Neural crest cell (in vitro differentiated cells): ENCODE measurements around the gene CEP170. TPM values are rescaled to one million over a fixed set of nuclear protein-coding genes. Genes with fewer than 3 reads are reported as not detected.

Experiments used
- DNase-seq: peaks from one replicate; pipeline ENCODE4 v3.0.0; 2021; ENCODE audit warnings: low read depth, mixed read lengths, low spot score
- H3K27ac Mint-ChIP-seq: one replicate; pipeline ENCODE4 v1.8.0; 2021; ENCODE audit warnings: mild to moderate bottlenecking, mixed read lengths; ENCODE audit not compliant: unreplicated experiment
- H3K27me3 Mint-ChIP-seq: 2 replicates; pipeline ENCODE4 v1.8.0; 2021; ENCODE audit warnings: low read depth, mild to moderate bottlenecking, mixed read lengths
- H3K36me3 Mint-ChIP-seq: 2 replicates; pipeline ENCODE4 v1.8.0; 2021; ENCODE audit warnings: low read depth, mild to moderate bottlenecking, mixed read lengths
- H3K4me1 Mint-ChIP-seq: 2 replicates; pipeline ENCODE4 v1.8.0; 2021; ENCODE audit warnings: mixed read lengths
- H3K4me3 Mint-ChIP-seq: one replicate; pipeline ENCODE4 v1.8.0; 2021; ENCODE audit warnings: mild to moderate bottlenecking, mixed read lengths
- H3K9me3 Mint-ChIP-seq: 2 replicates; pipeline ENCODE4 v1.8.0; 2021; ENCODE audit warnings: mixed read lengths
- CTCF ChIP-seq: fragments of 200-600 bp; sonication (generic); conservative IDR thresholded peaks from 2 replicates; pipeline ENCODE4 v1.5.0; 2021; ENCODE audit warnings: antibody characterized with exemption, mild to moderate bottlenecking
- total RNA-seq: library from RNA; stranded (reverse); gene quantifications from 2 replicates; pipeline ENCODE4 v1.2.1, GENCODE V29; 2021

CEP170 gene
- total RNA-seq, 1 donor from 2014 or later = 120 TPM

GRCh38 chr1:243236604-243237252, 18.4 kb downstream of the CEP170 start:
- Mint-ChIP-seq H3K4me1 (no peaks in the 10 kb centered on the region), H3K27me3 (no peaks in the 10 kb centered on the region), H3K4me3 (no peak overlapping the region), H3K9me3 (peaks cover 7% of the 10 kb centered on the region), H3K27ac (no peak overlapping the region), H3K36me3 (peaks cover 60% of the 10 kb centered on the region)
- no peak for DNase-seq
- no peak for TF ChIP-seq CTCF

GRCh38 chr1:243234978-243235647, 20.0 kb downstream of the CEP170 start:
- H3K27me3 Mint-ChIP-seq = no peaks in the 10 kb centered on the region
- no peak for TF ChIP-seq CTCF
- no peak for DNase-seq
- no peak overlapping the region for H3K27ac Mint-ChIP-seq
- H3K9me3 Mint-ChIP-seq = peaks cover 14% of the 10 kb centered on the region
- peaks cover 61% of the 10 kb centered on the region for H3K36me3 Mint-ChIP-seq
- no peak overlapping the region for H3K4me3 Mint-ChIP-seq
- no peaks in the 10 kb centered on the region for H3K4me1 Mint-ChIP-seq

GRCh38 chr1:243233908-243234307, 21.2 kb downstream of the CEP170 start:
- no peaks in the 10 kb centered on the region for H3K27me3 Mint-ChIP-seq
- peaks cover 21% of the 10 kb centered on the region for H3K9me3 Mint-ChIP-seq
- H3K36me3 Mint-ChIP-seq = peaks cover 63% of the 10 kb centered on the region

GRCh38 chr1:243230914-243231313, 24.2 kb downstream of the CEP170 start:
- TF ChIP-seq CTCF = no peak
- Mint-ChIP-seq H3K36me3 (peaks cover 60% of the 10 kb centered on the region), H3K9me3 (peaks cover 32% of the 10 kb centered on the region), H3K27me3 (no peaks in the 10 kb centered on the region), H3K4me3 (peak overlapping the region; percentile 5), H3K27ac (no peak overlapping the region), H3K4me1 (peaks cover 11% of the 10 kb centered on the region)
- DNase-seq = no peak

More at GRCh38 chr1:243233908-243234307, 21.2 kb downstream of the CEP170 start:
- H3K27ac Mint-ChIP-seq = no peak overlapping the region
- no peak overlapping the region for H3K4me3 Mint-ChIP-seq
- no peak for DNase-seq
- TF ChIP-seq CTCF = no peak
- H3K4me1 Mint-ChIP-seq = no peaks in the 10 kb centered on the region

- peaks cover 55% of the 10 kb centered on the region for H3K36me3 Mint-ChIP-seq
- peaks cover 11% of the 10 kb centered on the region for H3K4me1 Mint-ChIP-seq
- no peak for DNase-seq
- TF ChIP-seq CTCF = no peak
- H3K4me3 Mint-ChIP-seq = no peak overlapping the region
- no peaks in the 10 kb centered on the region for H3K27me3 Mint-ChIP-seq
- no peak overlapping the region for H3K27ac Mint-ChIP-seq
- peaks cover 28% of the 10 kb centered on the region for H3K9me3 Mint-ChIP-seq
These were observed 25.6 kb downstream of the CEP170 start for GRCh38 chr1:243229526-243229925.
